T-helper 17 cell (primary cell): ENCODE results near the gene ARHGAP22. TPM values are rescaled to one million over a fixed set of nuclear protein-coding genes. Genes with fewer than 3 reads are reported as not detected.

Experiments
- ATAC-seq: fragments of 150-1000 bp; cut with Tn5 transposase; 2 replicates; pipeline ENCODE4 v1.10.0; 2021; ENCODE audit warnings: mild to moderate bottlenecking, moderate library complexity
- DNase-seq, 3 donors: peaks; one replicate each; pipeline versions ENCODE4 v3.0.0 to v3.0.0-alpha.2; 2020 to 2021
- H3K9me3 ChIP-seq: one replicate; pipeline ENCODE4 v1.7.0; 2013; ENCODE audit warnings: low read length, mild to moderate bottlenecking; ENCODE audit not compliant: control insufficient read depth, poor library complexity, severe bottlenecking
- H3K27ac Mint-ChIP-seq: one replicate; pipeline ENCODE4 v1.8.0; 2022; ENCODE audit warnings: mild to moderate bottlenecking, moderate library complexity, mixed read lengths
- H3K27me3 Mint-ChIP-seq: one replicate; pipeline ENCODE4 v1.8.0; 2022; ENCODE audit warnings: mixed read lengths
- H3K36me3 Mint-ChIP-seq: one replicate; pipeline ENCODE4 v1.8.0; 2022; ENCODE audit warnings: low read depth, mixed read lengths
- H3K4me1 Mint-ChIP-seq: one replicate; pipeline ENCODE4 v1.8.0; 2022; ENCODE audit warnings: mild to moderate bottlenecking, mixed read lengths
- H3K4me3 Mint-ChIP-seq: one replicate; pipeline ENCODE4 v1.8.0; 2022; ENCODE audit warnings: mild to moderate bottlenecking, moderate library complexity, mixed read lengths
- total RNA-seq, 4 donors: library from RNA in 2 of 4; stranded (reverse) in 2 of 4; gene quantifications; one replicate each; pipeline ENCODE4 v1.2.3 and lab custom pipeline; 2022 to 2026

The ARHGAP22 gene
- total RNA-seq, 2 donors from 2014 or later = 0.39 to 1.4 TPM

DNA sequence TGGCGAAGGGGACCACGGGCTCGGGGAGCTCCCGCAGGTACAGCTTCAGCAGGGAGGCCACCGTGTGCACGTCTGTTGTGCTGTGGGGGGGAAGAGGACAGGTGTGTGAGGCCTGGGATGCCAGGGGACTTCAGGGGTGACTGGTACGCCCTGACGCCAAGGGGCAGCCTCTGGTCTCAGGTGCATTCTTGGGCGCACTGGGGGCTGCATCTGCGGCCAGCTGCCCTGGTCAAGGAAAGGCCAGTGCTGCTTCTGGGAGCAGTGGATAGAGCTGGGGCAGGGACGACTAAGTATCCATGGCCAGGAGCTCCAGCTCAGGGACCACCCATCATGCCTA, 149.8 kb downstream of the ARHGAP22 start:
- ATAC-seq (no peak), DNase-seq (no peak)
- Mint-ChIP-seq H3K36me3 (no peaks in the 10 kb centered on the region), H3K4me1 (no peaks in the 10 kb centered on the region), H3K4me3 (no peak overlapping the region), H3K27me3 (peaks cover 4% of the 10 kb centered on the region), H3K27ac (no peak overlapping the region)
- no peaks in the 10 kb centered on the region for H3K9me3 ChIP-seq

DNA sequence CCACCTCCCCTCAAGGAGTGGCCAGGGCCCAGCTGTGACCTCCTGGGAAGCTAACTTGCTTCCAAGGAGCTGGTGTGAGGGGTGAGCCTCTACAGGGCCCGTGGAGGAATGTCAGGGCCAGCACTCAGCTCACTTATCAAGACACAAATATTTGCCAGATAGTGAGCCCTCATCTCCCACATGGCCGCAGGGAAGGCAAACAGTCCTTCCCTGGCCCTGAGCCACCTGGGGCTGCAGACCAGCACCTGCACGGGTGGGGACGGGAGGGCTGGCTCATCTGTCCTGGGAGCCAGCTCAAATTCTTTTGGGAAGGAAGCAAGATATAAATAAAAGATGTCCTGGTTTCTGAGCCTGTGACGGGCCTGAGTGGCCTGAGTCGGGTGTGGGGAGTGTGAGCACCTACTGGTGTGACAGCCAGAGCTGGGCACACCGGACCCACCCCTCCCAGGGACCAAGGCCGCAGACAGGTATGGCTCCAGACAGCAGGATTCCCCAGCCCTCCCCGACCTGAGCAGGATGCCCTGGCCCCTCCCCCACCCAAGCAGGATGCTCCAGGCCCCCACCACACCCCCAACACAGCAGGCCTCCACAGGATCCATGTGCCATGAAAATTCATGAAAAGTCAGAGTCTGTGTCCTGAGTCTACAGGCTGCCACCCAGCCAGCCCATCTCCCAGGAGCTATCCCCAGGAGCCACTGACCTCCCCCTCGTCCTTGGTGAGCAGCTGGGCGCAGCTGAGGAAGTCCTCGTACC, 150.4 kb downstream of the ARHGAP22 start:
- H3K27ac Mint-ChIP-seq = no peak overlapping the region
- no peak for DNase-seq

DNA sequence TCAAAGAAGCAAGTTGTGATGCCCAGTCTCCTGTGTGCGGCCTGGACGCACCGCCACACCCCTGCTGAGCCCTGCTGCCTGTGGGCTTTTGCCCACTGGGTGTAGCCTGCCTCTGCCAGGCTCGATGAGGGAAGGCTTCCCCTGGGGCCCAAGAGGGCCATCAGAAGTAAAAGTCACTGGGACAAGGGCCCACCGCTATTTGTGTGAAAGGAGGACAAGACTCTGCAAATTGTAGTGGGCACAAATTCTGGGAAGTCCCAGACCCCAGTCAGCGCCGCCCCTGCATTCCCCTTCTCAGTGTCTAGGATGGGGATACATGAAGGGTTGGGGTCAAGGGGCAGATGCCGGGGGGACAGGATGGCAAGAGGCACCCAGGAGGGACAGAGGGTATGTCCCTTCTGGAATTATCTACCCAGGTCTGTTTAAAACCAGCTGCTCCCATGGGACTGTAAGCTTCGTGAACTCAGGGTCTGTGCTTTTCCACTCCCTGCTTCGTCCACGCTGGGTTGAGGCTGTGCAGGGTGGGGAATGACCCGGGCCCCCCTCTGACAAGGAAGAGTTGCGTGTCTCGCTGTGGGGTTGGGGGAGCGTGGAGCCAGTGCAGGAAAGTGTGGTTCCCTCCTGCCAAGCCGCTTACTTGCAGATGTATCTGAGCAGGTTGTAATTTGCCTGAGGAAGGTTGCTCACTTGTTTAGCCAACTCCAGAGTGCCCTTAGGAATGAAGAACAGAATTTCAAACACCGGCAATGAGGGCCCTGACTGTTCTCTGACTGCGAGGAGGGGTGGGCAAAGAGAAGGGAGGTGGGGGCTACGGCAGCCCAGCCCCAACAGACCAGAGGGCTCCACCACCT, 151.2 kb downstream of the ARHGAP22 start:
- no peak overlapping the region for H3K4me3 Mint-ChIP-seq
- no peaks in the 10 kb centered on the region for H3K9me3 ChIP-seq
- H3K36me3 Mint-ChIP-seq = no peaks in the 10 kb centered on the region
- H3K4me1 Mint-ChIP-seq = no peaks in the 10 kb centered on the region
- no peak overlapping the region for H3K27ac Mint-ChIP-seq
- DNase-seq = no peak
- ATAC-seq = no peak
- peaks cover 12% of the 10 kb centered on the region for H3K27me3 Mint-ChIP-seq

More for the DNA sequence above, 150.4 kb downstream of the ARHGAP22 start:
- Mint-ChIP-seq H3K4me1 (no peaks in the 10 kb centered on the region), H3K36me3 (no peaks in the 10 kb centered on the region), H3K27me3 (peaks cover 4% of the 10 kb centered on the region), H3K4me3 (no peak overlapping the region)
- ATAC-seq = no peak
- H3K9me3 ChIP-seq = no peaks in the 10 kb centered on the region

DNA sequence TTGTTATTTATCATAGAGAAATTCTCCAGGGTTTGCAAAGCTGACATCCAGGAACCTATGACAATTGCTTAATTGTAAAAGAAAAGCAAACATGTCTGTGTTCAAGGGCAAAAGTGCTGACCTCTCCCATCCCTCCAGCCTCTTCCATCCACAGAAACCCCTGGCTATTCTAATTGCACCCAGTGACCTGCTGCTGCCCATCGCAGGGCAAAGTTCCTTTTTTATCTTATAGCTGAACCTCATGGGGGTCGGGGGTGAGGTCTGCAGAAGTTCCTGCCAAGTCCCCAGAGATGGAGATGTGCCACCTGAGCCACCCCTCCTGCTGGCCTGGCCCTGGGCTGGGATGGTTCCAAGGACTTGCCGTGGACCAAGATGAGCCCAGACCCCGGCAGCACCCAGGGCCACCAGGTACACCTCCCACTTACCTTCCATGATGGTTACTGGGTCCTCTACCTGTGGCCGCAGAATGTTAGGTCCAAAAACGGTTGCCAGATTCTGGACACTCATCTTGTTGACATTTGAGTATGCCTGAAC, 151.9 kb downstream of the ARHGAP22 start:
- peaks cover 19% of the 10 kb centered on the region for H3K27me3 Mint-ChIP-seq
- ATAC-seq (no peak), DNase-seq (no peak)
- H3K4me1 Mint-ChIP-seq = no peaks in the 10 kb centered on the region
- H3K9me3 ChIP-seq = no peaks in the 10 kb centered on the region
- no peak overlapping the region for H3K4me3 Mint-ChIP-seq
- H3K27ac Mint-ChIP-seq = no peak overlapping the region
- no peaks in the 10 kb centered on the region for H3K36me3 Mint-ChIP-seq

DNA sequence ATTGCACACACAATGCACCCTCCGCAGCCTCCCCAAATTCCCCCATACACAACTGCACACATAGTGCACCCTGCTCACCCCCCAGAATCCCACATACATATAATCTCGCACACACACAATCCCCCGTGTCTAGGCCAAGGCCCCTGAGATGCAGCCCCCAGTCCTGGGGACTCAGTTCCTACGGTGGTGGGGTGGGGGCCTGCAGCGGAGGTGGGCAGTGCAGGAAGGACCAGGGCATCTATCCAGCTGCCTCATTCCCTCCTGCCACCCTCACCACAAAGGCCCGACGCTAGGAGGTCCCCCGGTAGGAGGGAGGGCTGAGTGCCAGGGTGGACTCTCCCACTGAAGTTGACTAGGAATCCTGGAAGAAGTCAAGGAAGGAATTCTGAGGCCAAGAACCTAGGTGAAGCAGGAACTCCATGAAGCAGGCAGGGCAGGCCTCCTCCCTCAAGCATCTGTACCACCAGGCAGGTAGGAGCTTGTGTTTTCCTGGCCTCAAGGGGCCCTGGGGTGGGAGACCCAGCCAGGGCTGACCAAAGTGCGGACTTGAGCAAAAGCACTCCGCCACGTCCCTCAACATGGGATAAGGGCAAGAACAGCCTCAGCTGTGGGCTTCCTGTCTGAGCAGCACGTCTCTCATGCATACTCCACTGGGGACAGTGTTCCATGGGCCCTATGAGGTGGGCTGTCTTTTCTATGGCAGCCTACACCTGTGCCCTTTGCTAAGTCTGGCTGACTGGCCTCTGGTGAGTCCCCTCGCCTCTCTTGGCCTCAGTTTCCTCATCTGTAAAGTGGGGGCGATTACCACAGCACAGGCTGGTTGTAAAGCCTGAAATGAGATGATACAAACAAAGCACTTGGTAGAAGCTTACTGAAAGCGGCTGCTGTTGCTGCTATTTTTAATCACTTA, 152.6 kb downstream of the ARHGAP22 start:
- no peak overlapping the region for H3K4me3 Mint-ChIP-seq
- H3K4me1 Mint-ChIP-seq = no peaks in the 10 kb centered on the region
- no peaks in the 10 kb centered on the region for H3K9me3 ChIP-seq
- ATAC-seq = no peak
- peaks cover 26% of the 10 kb centered on the region for H3K27me3 Mint-ChIP-seq
- no peak for DNase-seq
- no peak overlapping the region for H3K27ac Mint-ChIP-seq
- peaks cover 3% of the 10 kb centered on the region for H3K36me3 Mint-ChIP-seq

DNA sequence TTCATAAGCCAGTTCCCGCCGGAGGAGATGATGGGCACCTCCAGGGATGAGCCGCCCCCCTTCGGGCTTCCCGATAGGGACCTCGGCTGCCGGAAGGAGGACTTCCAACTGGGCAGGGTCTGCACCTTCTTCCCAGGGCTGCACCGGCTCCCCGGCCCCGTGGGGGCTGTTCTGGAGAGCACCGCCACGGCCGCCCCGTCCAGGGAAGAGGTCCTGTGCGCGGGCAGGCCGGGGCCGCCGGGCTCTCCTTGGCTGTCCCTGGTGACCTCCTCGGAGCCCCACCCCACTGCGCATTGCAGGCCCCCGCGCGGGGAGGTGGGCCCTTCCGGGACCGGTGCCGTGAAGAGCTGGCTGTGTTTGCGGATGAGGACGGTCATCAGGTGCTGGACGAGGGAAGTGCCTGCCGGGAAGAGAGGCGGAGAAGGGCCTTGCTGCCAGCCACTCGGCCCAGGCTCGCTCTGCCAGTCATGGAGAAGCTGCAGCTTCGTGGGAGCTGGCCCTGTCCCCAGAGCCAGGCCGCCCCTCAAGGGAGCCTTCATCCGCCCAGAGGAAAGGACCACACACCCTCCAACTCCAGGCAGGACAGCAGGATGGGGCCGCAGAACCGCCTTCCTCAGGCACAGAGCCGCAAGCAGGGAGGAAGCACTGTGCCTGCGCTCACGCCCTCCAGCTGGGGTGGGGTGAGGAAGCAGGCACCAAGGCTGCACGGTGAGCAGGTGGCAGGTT, 154.0 kb downstream of the ARHGAP22 start:
- H3K27me3 Mint-ChIP-seq = peaks cover 31% of the 10 kb centered on the region
- no peak for ATAC-seq
- no peak overlapping the region for H3K27ac Mint-ChIP-seq
- no peak overlapping the region for H3K4me3 Mint-ChIP-seq
- no peak for DNase-seq
- no peaks in the 10 kb centered on the region for H3K9me3 ChIP-seq
- peaks cover 3% of the 10 kb centered on the region for H3K36me3 Mint-ChIP-seq
- H3K4me1 Mint-ChIP-seq = no peaks in the 10 kb centered on the region

DNA sequence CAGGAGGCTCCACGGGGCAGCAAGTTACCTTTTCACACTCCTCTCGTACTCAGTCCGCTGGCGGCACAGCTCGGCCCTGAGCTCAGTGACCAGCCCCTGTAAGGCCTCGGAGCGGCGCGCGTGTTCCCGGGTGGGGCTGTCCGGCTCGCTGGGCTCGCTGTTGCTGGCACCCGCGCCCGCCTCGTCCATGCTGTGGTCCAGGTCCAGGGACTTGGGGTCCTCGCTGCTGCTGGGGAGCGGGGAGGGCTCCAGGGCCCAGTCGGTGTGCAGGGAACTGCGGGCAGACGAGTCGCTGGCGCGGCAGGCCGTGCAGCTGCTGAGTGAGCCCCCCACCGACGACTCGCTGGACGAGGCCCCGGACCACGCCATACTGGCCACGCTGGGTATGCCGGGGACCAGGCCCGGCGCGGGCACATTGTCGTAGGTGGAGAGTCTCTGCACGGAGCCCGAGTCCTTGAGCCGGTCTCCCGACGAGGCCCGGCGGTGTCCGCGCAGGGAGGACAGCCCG, 154.6 kb downstream of the ARHGAP22 start:
- DNase-seq = no peak
- H3K4me1 Mint-ChIP-seq = no peaks in the 10 kb centered on the region
- peaks cover 3% of the 10 kb centered on the region for H3K36me3 Mint-ChIP-seq
- H3K4me3 Mint-ChIP-seq = no peak overlapping the region
- ATAC-seq = no peak
- H3K27ac Mint-ChIP-seq = no peak overlapping the region
- no peaks in the 10 kb centered on the region for H3K9me3 ChIP-seq
- peaks cover 31% of the 10 kb centered on the region for H3K27me3 Mint-ChIP-seq

DNA sequence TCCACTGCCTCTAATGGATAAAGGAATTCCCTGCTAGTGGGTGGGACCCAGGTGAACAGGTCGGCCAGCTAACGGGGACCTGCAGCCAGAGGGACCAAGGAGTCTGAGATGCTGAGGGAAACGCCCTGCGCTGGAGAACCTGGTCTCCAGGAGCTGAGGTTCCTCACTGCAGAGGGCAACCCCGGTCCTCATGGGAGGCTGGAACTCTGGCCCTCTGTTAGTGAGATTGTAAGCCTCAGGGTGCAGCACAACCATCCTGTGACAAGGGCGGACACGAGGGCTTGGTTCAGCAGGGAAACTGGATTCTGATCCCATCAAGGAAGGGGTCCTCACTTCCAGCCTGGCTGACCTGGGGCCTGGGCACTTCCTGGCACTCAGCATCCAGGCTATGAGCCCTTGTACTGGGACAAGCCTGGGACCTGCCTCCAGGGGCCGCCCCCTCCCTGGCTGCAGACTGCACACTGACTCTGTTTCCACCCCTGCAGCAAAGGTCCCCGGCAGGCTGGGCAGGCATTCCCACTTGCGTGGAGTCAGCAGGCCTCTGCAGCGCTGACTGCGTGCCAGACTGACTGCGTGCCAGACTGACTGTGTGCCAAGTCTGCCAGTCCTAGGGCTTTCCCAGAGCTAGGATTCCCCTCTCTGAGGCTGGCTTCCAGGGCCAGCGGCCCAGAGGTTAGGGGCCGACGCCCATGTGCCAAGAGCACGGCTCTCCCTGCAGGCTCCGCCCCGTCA, 155.2 kb downstream of the ARHGAP22 start:
- no peak for DNase-seq
- Mint-ChIP-seq H3K27ac (no peak overlapping the region), H3K4me1 (no peaks in the 10 kb centered on the region), H3K4me3 (no peak overlapping the region), H3K27me3 (peaks cover 27% of the 10 kb centered on the region), H3K36me3 (peaks cover 3% of the 10 kb centered on the region)
- H3K9me3 ChIP-seq = no peaks in the 10 kb centered on the region
- no peak for ATAC-seq

DNA sequence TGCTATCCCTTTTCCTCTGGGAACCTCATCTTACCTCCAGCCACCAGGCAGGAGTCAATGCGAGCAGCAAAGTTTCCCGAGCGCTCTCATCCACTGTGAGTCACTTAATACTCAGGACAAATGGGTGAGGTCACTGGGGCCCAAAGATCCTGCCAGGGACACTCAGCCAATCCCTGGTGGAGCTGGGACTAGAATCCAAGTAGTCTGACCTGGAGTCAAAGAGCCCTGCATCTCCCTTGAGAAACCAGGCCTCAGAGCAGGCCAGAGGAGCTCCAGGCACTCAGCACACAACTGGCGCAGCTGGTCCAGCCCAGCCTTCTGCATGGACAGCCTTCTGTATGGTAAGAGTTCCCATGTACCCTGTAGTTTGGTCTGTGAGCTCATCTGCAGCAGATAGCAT, 156.1 kb downstream of the ARHGAP22 start:
- ATAC-seq (no peak), DNase-seq (no peak)
- Mint-ChIP-seq H3K27me3 (peaks cover 27% of the 10 kb centered on the region), H3K4me3 (no peak overlapping the region), H3K4me1 (no peaks in the 10 kb centered on the region), H3K27ac (no peak overlapping the region), H3K36me3 (peaks cover 3% of the 10 kb centered on the region)
- no peaks in the 10 kb centered on the region for H3K9me3 ChIP-seq

DNA sequence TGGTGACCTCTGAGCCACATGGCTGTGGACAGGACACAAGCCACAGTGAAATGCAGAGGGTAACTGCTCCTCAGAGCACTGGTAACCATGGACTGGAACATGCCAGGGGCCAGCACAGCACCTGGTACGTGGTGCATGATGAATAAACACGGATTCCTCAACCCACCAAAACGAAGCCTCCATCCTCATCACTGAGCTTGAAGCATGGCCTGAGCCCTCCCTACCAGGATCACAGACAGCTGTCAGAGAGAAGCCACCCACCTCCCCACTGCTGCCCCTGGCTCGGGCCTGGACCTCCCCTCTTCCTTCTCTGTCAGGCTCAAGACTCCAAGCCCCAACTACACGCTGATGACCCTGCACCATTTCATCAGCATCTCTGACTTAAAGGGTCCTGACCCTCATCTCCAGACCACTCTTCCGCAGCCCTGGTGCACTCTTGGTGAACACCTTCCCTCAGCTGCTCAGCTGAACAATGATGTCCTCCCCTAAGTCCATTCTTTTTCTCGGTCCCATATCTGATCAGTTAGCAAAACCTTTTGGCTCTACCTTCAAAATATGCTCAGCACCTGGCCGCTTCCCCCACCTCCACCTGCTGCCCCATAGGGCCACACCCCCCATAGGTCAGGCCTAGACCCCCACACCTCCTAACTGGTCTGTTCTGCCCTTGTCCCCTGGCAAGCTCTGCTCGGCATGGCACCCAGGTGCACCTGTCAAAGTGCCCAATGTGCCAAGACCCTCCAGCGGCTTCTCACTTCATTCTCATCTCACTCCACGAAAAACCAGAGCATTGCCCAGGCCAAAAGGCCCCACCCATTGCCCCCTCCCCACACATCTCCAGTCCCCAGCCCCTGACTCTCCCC, 157.3 kb downstream of the ARHGAP22 start:
- Mint-ChIP-seq H3K27me3 (peaks cover 27% of the 10 kb centered on the region), H3K4me3 (no peak overlapping the region), H3K27ac (peak overlapping the region; percentile 61), H3K4me1 (no peaks in the 10 kb centered on the region), H3K36me3 (peaks cover 3% of the 10 kb centered on the region)
- H3K9me3 ChIP-seq = no peaks in the 10 kb centered on the region
- DNase-seq (no peak), ATAC-seq (no peak)

DNA sequence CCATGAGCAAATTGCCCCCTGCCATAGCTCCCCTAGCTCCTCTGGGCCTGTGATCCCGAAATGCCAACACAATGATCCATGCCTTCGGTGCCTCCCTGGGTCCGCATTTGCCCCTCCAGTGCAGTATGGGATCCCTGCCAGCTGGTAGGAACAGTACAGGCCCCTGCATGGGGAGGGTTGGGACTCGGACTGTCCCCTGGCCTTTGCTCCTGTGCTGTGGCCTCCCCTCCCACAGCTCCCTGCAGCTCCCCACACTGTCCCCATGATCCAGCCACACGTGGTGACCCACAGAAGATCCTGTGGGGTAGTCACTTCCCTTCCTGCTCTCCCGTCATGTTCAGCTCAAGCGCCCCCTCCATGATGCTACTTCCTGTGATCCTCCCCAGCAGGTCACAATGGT, 158.1 kb downstream of the ARHGAP22 start:
- H3K27me3 Mint-ChIP-seq = peaks cover 27% of the 10 kb centered on the region
- no peak overlapping the region for H3K27ac Mint-ChIP-seq
- H3K4me3 Mint-ChIP-seq = no peak overlapping the region
- ATAC-seq = no peak
- H3K9me3 ChIP-seq = no peaks in the 10 kb centered on the region
- no peak for DNase-seq
- H3K4me1 Mint-ChIP-seq = no peaks in the 10 kb centered on the region
- H3K36me3 Mint-ChIP-seq = peaks cover 3% of the 10 kb centered on the region
